ENCODE results near the gene RNF144A.

The RNF144A gene

GRCh38 chr2:7018282-7018701 is 101.1 kb downstream of the RNF144A start:
- H3K4me3 ChIP-seq (ENCODE audit: low read length) = no peak overlapping the region
- 0 out of 2 replicates have a peak overlapping the region, but pooled peaks have one; percentile 9 for H3K9ac ChIP-seq (ENCODE audit: low read depth, low read length)
- no peaks in the 10 kb centered on the region for H3K4me1 ChIP-seq (ENCODE audit: insufficient read depth, low read length)
- H3K36me3 ChIP-seq (ENCODE audit: insufficient read depth, low read length) = peaks cover 6% of the 10 kb centered on the region; the same call in 1 of the 2 replicates
- H3K27me3 ChIP-seq (ENCODE audit: insufficient read depth, low read length) = no peaks in the 10 kb centered on the region
- no peaks in the 10 kb centered on the region for H3K9me3 ChIP-seq (ENCODE audit: insufficient read depth, low read depth, low read length)
- H3K27ac ChIP-seq (ENCODE audit: low read depth, low read length) = no peak overlapping the region
- 93% methylated on average over 12 of the region's 12 CpGs for whole genome bisulfite sequencing

GRCh38 chr2:7018767-7019166 is 101.6 kb downstream of the RNF144A start:
- Histone ChIP-seq H3K9ac (ENCODE audit: low read depth, low read length) (no peak overlapping the region), H3K36me3 (ENCODE audit: insufficient read depth, low read length) (peaks cover 7% of the 10 kb centered on the region; the same call in 1 of the 2 replicates), H3K4me3 (ENCODE audit: low read length) (no peak overlapping the region), H3K4me1 (ENCODE audit: insufficient read depth, low read length) (no peaks in the 10 kb centered on the region), H3K27me3 (ENCODE audit: insufficient read depth, low read length) (no peaks in the 10 kb centered on the region), H3K27ac (ENCODE audit: low read depth, low read length) (no peak overlapping the region), H3K9me3 (ENCODE audit: insufficient read depth, low read depth, low read length) (no peaks in the 10 kb centered on the region)
- 93% methylated on average over 4 of the region's 5 CpGs for WGBS

GRCh38 chr2:7019191-7019590 is 102.0 kb downstream of the RNF144A start:
- Histone ChIP-seq H3K9me3 (ENCODE audit: insufficient read depth, low read depth, low read length) (no peaks in the 10 kb centered on the region), H3K27ac (ENCODE audit: low read depth, low read length) (no peak overlapping the region), H3K4me3 (ENCODE audit: low read length) (no peak overlapping the region), H3K27me3 (ENCODE audit: insufficient read depth, low read length) (no peaks in the 10 kb centered on the region), H3K36me3 (ENCODE audit: insufficient read depth, low read length) (peaks cover 7% of the 10 kb centered on the region; the same call in 1 of the 2 replicates), H3K9ac (ENCODE audit: low read depth, low read length) (no peak overlapping the region), H3K4me1 (ENCODE audit: insufficient read depth, low read length) (no peaks in the 10 kb centered on the region)
- 97% methylated on average over 17 of the region's 17 CpGs for WGBS

- Histone ChIP-seq H3K36me3 (ENCODE audit: insufficient read depth, low read length) (peaks cover 14% of the 10 kb centered on the region), H3K9ac (ENCODE audit: low read depth, low read length) (no peak overlapping the region), H3K4me1 (ENCODE audit: insufficient read depth, low read length) (no peaks in the 10 kb centered on the region), H3K9me3 (ENCODE audit: insufficient read depth, low read depth, low read length) (no peaks in the 10 kb centered on the region), H3K27me3 (ENCODE audit: insufficient read depth, low read length) (no peaks in the 10 kb centered on the region), H3K4me3 (ENCODE audit: low read length) (no peak overlapping the region), H3K27ac (ENCODE audit: low read depth, low read length) (no peak overlapping the region)
- 97% methylated on average over 6 of the region's 6 CpGs for WGBS
Measured at GRCh38 chr2:7020059-7020458, 102.8 kb downstream of the RNF144A start.

DNA sequence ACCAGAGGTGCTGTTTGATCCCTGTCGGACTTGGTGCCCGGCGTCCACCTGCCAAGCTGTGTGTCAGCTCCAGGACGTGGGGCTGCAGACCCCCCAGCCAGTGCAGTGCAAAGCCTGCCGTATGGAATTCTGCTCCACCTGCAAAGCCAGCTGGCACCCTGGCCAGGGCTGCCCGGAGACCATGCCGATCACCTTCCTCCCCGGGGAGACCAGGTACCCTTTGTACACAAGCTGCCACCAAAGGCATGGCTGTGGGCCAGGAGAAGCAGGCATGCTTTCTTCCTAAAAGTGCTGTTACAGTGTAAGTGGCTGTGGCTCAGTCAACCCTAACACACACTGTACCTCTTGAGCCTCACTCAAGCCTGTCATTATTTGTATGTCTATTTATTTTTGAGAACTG is 103.3 kb downstream of the RNF144A start:
- H3K36me3 ChIP-seq (ENCODE audit: insufficient read depth, low read length) = peaks cover 14% of the 10 kb centered on the region
- H3K9me3 ChIP-seq (ENCODE audit: insufficient read depth, low read depth, low read length) = no peaks in the 10 kb centered on the region
- no peaks in the 10 kb centered on the region for H3K27me3 ChIP-seq (ENCODE audit: insufficient read depth, low read length)
- no peak overlapping the region for H3K27ac ChIP-seq (ENCODE audit: low read depth, low read length)
- no peaks in the 10 kb centered on the region for H3K4me1 ChIP-seq (ENCODE audit: insufficient read depth, low read length)
- H3K9ac ChIP-seq (ENCODE audit: low read depth, low read length) = no peak overlapping the region
- WGBS = 97% methylated on average over 8 of the region's 8 CpGs
- no peak overlapping the region for H3K4me3 ChIP-seq (ENCODE audit: low read length)

DNA sequence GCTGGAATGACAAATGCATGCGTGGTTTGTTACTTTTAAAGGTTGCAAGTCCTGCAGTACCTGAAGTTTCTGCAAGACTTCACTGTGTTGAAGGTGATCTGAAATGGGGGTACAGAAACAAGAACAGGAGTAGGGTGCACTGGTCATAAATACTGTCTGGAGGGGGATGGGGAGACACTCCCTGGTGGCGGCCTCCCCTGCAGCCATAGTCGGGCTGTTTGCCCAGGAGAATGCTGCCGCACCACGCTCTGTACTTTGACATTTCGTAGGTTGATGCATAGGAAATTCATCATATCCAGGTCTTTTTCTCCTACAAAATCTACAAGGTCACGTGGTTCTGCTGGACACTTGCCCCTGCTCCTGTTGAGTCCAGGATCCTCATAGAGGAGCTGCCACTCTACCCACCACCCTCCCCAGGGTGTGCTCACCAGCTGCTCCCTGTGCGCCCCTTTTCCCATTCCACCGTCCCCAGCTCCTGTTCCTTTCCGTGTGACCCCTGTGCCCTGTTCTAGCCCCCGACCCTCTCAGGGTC is 103.8 kb downstream of the RNF144A start:
- Histone ChIP-seq H3K27me3 (ENCODE audit: insufficient read depth, low read length) (no peaks in the 10 kb centered on the region), H3K4me3 (ENCODE audit: low read length) (no peak overlapping the region), H3K4me1 (ENCODE audit: insufficient read depth, low read length) (no peaks in the 10 kb centered on the region), H3K9ac (ENCODE audit: low read depth, low read length) (no peak overlapping the region), H3K36me3 (ENCODE audit: insufficient read depth, low read length) (peaks cover 19% of the 10 kb centered on the region), H3K9me3 (ENCODE audit: insufficient read depth, low read depth, low read length) (no peaks in the 10 kb centered on the region), H3K27ac (ENCODE audit: low read depth, low read length) (no peak overlapping the region)
- 92% methylated on average over 11 of the region's 11 CpGs for WGBS

DNA sequence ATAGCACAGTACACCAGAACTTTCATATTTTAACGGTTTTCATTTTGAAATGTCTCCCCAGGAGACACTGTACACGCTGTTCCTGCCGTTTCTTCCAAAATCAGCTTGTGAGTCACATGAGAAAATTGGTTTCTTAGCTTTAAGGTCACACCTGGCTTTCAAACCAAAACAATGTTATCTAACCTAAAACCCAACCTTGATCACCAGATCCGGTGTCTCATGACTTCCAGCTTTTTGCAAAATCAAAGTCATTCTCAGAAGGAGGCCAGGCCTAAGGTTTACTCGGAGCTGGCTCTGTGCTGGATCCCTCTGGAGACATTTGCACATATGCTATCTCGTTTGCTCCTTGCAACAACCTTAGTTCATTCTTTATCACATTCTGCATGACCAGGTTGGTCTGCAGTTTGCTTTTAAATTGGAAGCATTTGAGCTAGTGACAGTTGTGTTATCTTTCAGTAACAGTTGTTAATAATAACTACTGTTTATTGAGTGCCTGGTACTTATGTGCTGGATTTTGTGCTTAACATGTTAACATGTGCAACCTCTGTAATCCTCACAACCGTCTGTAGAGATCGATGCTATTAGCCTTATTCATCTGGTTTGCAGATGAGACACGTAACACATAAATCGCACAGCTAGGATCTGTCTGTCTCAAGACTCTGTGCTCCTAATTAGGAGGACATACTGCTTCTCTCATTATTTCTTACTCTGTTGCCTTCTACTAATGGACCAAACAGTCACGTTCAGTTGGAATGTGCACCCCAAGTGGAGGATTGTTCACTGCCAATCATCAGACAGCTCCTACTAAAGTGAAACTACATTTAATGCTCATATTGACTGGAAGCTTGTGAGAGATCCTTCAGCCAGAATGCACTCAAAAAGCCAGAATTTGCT is 105.5 kb downstream of the RNF144A start:
- peaks cover 21% of the 10 kb centered on the region for H3K36me3 ChIP-seq (ENCODE audit: insufficient read depth, low read length)
- no peaks in the 10 kb centered on the region for H3K27me3 ChIP-seq (ENCODE audit: insufficient read depth, low read length)
- 93% methylated on average over 11 of the region's 11 CpGs for WGBS
- H3K27ac ChIP-seq (ENCODE audit: low read depth, low read length) = no peak overlapping the region
- no peak overlapping the region for H3K9ac ChIP-seq (ENCODE audit: low read depth, low read length)
- no peak overlapping the region for H3K4me3 ChIP-seq (ENCODE audit: low read length)
- H3K9me3 ChIP-seq (ENCODE audit: insufficient read depth, low read depth, low read length) = no peaks in the 10 kb centered on the region
- peaks cover 4% of the 10 kb centered on the region; the same call in 1 of the 2 replicates for H3K4me1 ChIP-seq (ENCODE audit: insufficient read depth, low read length)

DNA sequence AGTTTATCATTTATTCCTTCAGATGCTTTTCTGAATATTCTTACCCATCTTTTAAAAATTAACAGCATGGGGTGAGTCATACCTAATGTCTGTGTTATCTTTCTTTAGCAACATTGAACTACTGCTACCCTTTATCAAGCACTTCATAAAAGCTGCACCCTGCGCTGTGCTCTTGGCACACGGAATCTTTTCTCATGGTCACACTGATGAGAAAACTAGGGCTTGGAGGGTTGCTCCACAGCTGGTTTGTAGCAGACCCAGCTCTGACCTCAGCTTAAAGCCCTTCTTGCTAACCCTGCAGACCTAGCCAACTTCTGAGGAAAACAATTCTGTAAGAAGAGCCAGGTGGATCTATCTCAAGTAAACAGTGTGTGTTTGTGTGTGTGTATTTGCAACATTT is 106.3 kb downstream of the RNF144A start:
- H3K27ac ChIP-seq (ENCODE audit: low read depth, low read length) = no peak overlapping the region
- H3K9ac ChIP-seq (ENCODE audit: low read depth, low read length) = no peak overlapping the region
- no peaks in the 10 kb centered on the region for H3K9me3 ChIP-seq (ENCODE audit: insufficient read depth, low read depth, low read length)
- no peaks in the 10 kb centered on the region for H3K27me3 ChIP-seq (ENCODE audit: insufficient read depth, low read length)
- peaks cover 21% of the 10 kb centered on the region for H3K36me3 ChIP-seq (ENCODE audit: insufficient read depth, low read length)
- 98% methylated on average over 2 of the region's 2 CpGs for WGBS
- H3K4me3 ChIP-seq (ENCODE audit: low read length) = no peak overlapping the region
- peaks cover 4% of the 10 kb centered on the region; the same call in 1 of the 2 replicates for H3K4me1 ChIP-seq (ENCODE audit: insufficient read depth, low read length)

GRCh38 chr2:7024261-7024660 is 107.0 kb downstream of the RNF144A start:
- no peaks in the 10 kb centered on the region for H3K27me3 ChIP-seq (ENCODE audit: insufficient read depth, low read length)
- 90% methylated on average over 18 of the region's 18 CpGs for WGBS
- no peaks in the 10 kb centered on the region for H3K9me3 ChIP-seq (ENCODE audit: insufficient read depth, low read depth, low read length)
- H3K4me3 ChIP-seq (ENCODE audit: low read length) = no peak overlapping the region
- no peak overlapping the region for H3K27ac ChIP-seq (ENCODE audit: low read depth, low read length)
- H3K4me1 ChIP-seq (ENCODE audit: insufficient read depth, low read length) = peaks cover 4% of the 10 kb centered on the region; the same call in 1 of the 2 replicates
- H3K36me3 ChIP-seq (ENCODE audit: insufficient read depth, low read length) = peaks cover 21% of the 10 kb centered on the region
- H3K9ac ChIP-seq (ENCODE audit: low read depth, low read length) = no peak overlapping the region

- H3K27ac ChIP-seq (ENCODE audit: low read depth, low read length) = no peak overlapping the region
- H3K4me3 ChIP-seq (ENCODE audit: low read length) = no peak overlapping the region
- H3K9me3 ChIP-seq (ENCODE audit: insufficient read depth, low read depth, low read length) = no peaks in the 10 kb centered on the region
- no peaks in the 10 kb centered on the region for H3K27me3 ChIP-seq (ENCODE audit: insufficient read depth, low read length)
- no peak overlapping the region for H3K9ac ChIP-seq (ENCODE audit: low read depth, low read length)
- H3K4me1 ChIP-seq (ENCODE audit: insufficient read depth, low read length) = peaks cover 4% of the 10 kb centered on the region; the same call in 1 of the 2 replicates
- peaks cover 21% of the 10 kb centered on the region for H3K36me3 ChIP-seq (ENCODE audit: insufficient read depth, low read length)
- WGBS = 96% methylated on average over 8 of the region's 9 CpGs
Measured at GRCh38 chr2:7025082-7025481, 107.9 kb downstream of the RNF144A start.

GRCh38 chr2:7026742-7027141 is 109.5 kb downstream of the RNF144A start:
- Histone ChIP-seq H3K27me3 (ENCODE audit: insufficient read depth, low read length) (no peaks in the 10 kb centered on the region), H3K4me3 (ENCODE audit: low read length) (no peak overlapping the region), H3K36me3 (ENCODE audit: insufficient read depth, low read length) (peaks cover 21% of the 10 kb centered on the region), H3K27ac (ENCODE audit: low read depth, low read length) (no peak overlapping the region), H3K9ac (ENCODE audit: low read depth, low read length) (no peak overlapping the region), H3K9me3 (ENCODE audit: insufficient read depth, low read depth, low read length) (no peaks in the 10 kb centered on the region), H3K4me1 (ENCODE audit: insufficient read depth, low read length) (peaks cover 4% of the 10 kb centered on the region; the same call in 1 of the 2 replicates)
- 91% methylated on average over 8 of the region's 8 CpGs for WGBS

Data from HUES64 (cell line).